UCSD-AML1 (cell line): ENCODE data around the gene ZG16B.

Source experiments
- DNase-seq: peaks from one replicate; lab custom pipeline; 2025; ENCODE audit not compliant: unreplicated experiment; lab: John Stamatoyannopoulos, UW

ZG16B gene

DNA sequence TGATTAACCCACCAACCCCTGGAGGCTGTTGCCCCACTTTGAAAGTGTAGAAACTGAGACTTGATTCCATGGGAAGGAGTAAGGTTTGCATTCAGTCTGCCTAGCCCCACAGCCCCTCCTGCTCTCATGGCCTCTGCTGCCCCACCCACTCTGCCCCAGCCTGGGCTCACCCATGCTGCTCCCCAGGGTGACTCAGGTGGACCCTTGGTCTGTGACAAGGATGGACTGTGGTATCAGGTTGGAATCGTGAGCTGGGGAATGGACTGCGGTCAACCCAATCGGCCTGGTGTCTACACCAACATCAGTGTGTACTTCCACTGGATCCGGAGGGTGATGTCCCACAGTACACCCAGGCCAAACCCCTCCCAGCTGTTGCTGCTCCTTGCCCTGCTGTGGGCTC is 25.4 kb upstream of the ZG16B start:
- DNase-seq = no peak

DNA sequence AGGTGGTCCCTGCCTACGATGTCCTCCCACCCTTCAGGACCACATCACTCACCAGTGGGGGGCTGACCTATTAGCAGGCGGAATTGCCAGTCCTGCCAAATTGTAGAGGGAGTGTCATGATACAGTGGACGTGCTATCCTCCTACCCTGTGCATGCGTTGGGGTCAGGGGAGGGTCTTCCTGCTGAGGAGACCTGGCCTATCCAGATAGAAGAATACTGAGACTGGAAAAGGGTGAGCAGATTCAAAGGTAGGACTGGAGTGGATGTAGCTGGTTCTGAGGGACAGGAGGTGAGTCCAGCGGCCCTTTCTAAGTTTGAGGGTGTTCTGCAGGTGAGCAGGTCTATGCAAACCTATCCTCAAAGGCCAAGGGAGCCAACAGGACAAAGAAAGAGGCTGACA is 23.8 kb upstream of the ZG16B start:
- no peak for DNase-seq

DNA sequence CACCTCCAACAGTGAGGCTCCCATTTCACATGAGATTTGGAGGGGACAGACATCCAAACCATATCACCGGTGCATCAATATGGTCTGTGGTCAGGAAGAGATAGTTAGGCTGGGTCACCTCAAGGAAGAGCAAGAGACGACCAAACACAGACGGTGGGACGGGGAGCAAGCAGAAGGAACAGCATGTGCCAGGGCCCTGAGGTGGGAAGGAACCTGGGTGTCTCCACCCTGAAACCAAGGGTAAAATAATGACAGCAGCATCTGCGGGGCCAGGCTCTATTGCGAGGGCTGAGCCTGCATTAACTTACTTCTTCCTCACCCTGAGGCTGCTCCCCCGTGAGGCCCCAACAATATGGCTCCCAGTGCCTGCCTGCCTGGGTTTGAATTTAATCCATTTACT is 21.9 kb upstream of the ZG16B start:
- no peak for DNase-seq

DNA sequence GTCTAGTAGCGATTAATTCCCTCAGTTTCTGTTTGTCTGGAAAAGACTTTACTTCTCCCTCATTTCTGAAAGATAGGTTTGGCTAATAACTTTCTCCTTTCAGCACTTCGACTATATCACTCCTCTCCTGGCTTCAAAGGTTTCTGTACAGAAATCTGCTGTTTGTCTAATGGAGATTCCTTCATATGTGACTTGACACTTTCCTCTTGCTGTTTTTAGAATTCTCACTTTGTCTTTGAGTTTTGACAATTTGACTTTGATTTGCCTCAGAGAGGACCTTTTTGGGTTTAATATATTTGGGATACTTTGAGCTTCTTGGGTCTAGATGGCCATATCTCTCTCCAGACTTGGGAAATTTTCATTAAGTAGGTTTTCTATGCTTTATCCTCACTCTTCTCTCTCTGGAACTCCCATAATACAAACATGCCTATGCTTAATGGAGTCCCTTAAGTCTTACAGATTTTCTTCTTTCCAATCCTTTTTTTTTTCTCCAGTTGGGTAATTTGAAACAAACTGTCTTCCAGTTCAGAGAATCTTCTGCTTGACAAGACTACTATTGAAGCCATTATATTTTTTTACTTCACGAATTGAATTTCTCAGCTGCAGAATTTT is 20.8 kb upstream of the ZG16B start:
- no peak for DNase-seq

DNA sequence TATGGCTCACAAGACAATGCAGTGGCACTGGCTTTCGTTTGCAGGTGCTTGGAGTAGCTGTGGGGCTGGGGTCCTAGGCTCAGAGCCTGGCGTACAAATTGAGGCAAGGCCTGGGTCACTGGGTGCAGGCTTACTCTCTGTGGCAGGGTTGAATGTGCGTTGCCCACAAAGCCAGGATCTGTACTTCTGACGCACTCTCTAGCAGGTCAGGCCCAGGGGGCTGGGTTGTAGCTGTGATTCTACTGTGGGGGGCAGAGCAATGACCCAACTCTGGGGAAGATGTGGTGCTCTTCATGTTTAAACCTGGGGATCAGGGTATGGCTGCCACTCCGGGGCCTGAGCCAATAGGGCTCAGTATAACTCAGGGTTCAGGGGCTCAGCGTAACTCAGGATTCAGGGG is 19.5 kb upstream of the ZG16B start:
- DNase-seq = no peak

DNA sequence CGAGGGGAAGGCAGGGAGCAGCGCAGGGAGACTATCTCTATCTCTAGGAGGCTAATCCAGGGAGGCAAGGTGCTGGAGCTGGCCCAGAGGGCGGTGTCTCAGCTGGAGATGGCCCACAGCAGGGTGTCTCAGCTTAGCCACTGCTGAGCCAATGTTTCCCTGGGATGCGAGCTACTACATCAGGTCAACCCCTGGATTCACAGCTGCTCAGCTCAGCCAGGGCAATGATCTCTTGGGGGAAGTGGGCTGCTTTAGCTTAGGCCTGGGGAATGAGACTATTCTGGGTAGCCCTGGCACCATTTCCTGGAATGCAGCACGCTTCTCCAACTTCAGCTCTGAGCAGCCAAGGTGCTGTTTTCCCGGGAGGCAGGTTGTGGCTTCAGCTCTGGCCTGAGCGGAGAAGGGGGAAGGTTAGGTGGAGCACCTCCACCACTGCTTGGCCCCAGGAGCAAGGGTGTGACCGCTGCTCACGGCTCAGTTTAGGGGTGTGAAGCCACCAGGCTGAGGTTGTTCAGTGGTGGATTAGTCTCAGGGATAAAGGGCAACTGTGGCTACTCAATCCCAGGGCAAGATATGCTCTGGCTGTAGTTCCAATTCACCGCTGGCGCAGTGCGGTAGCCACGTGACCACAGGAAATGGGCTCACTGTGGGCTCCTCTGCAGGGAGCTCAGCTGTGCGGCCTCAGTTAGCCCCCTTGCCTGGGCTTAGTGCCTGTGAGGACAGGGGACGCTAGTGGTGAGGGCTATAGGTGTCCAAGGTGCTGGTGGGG is 18.2 kb upstream of the ZG16B start:
- no peak for DNase-seq

DNA sequence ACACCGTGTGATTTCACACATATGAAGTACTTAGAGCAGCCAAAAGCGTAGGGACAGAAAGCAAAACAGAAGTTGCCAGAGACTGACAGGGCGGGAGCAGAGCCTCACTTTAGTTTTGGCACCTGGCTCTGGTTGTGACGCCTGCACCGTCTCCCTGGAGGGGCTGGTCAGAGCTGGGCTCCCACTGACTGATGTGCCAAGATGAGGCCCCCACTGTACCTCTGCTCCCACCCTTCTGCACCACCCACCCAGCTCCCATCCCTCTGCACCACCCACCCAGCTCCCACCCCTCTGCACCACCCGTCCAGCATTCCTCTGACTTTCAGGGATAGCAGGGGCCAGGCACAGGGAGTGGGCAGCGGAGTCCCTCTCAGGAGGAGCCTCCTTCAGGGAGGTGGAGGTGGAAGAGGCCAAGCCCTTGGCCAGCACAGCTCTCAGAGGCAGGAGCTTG is 16.3 kb upstream of the ZG16B start:
- DNase-seq = no peak

DNA sequence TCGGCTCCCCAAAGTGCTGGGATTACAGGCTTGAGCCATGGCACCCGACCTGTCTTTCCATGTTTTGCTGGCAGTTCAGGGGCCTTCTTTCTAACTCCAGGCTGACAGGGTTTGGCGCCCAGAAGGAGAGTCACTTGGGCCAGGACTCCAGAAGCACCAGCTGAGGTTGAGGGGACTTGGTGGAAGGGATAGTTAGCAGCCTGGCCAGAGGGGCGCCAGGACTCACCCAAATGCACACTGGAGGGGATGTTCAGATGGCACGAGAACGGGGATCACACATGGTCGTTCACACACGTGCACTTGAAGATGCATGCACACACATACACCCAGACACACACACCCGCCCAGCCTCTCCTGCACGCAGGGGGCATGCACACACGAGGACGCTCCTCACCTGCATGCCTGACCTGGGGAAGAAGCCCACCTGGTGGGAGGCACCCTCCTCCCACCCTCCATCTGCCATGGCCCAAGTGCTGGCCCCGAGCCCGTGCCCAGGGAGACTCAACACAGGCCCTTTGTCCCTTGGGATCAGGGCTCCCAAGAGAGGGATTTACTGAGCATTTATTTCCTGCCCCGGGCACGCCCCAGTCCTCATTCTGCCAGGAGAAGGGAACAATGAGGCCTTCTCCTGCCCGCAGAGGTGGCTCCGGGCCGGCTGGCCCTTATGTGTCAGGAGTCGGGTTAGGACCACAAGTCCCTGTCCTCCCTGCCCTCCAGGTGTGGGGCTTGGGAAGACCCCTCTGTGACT is 15.4 kb upstream of the ZG16B start:
- no peak for DNase-seq

DNA sequence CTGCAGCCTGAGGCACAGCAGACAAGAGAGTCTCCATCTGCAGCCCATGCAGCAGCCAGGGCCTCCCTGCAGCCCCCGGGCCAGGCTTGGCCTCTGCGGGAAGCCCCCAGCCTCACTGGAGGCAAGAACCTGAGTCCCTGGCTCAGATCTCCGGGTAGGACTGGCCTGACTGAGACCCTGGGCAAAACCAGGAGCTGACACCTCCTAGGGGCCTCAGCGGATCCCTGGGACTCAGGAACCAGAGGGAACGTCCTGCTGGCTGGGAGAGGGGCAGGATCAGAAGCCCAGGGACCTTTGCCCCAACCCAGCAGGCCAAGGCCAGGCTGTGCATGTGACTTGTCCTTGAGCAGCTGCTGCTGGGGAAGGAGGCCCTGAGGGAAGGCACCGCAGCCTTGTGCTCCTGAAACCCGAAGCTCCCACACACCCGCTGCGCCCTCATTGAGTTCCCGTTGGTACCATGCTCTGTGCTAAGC is 14.8 kb upstream of the ZG16B start:
- DNase-seq = no peak

DNA sequence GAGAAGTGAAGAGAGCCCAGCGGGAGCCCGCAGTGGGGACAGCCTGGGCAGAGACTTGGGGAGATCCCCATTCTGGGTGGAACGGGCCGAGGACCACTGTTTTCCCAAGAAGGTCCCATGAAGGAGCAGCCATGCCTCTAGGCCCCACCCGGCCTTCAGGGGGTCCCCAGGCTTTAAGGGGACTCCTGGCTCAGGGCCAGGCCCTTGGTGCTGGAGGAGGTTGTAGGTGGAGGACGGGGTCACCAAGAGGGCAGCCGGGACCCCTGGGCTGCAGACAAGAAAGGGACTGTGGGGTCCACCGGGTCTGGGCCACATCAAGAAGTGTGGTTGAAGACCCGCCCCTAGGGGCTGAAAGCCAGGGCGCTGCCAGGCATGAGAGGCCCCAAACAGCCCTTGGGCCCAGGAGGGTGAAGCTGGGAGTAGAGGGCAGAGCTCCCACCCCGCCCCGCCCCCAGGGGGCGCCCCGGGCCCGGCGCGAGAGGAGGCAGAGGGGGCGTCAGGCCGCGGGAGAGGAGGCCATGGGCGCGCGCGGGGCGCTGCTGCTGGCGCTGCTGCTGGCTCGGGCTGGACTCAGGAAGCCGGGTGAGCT is 13.3 kb upstream of the ZG16B start, which contains the start of gene PRSS21:
TSS of gene PRSS21 (plus strand) at position 487 of the 589 bp plus-strand sequence. CDS start at position 519, 32 bp downstream.
- peak; percentile 74 for DNase-seq

DNA sequence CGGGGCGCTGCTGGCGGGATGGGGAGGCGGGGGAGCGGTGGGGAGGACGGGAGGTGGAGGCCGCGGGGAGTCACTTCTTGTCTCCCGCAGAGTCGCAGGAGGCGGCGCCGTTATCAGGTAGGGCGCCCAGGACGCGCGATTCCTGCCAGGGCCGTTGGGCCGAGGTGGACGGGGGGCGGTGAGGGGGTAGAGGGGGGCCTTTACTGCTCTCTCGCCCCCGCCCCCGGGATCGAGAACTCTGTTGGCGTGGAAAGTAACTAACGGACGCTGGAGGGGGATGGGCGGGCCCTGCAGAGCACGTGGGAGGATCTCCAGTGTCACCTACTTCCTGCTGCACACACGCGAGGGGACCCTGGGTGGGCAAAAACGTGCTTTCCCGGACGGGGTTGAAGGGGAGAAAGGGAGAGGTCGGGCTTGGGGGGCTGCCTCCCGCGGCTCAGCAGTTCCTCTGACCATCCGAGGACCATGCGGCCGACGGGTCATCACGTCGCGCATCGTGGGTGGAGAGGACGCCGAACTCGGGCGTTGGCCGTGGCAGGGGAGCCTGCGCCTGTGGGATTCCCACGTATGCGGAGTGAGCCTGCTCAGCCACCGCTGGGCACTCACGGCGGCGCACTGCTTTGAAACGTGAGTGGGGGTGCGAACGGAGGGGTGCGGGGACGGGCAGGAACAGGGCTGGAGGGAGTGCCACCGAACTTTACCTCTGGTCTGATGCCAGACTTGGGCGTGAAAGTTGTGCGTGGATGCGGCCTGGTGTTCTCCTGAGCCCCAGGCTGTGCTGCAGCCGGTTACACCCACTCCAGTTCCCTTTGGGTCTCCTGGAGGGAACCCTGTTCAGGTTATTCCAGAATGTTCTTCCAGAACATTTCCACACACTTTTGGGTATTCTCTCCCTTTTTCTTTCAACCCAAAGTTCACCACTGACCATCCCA is 12.5 kb upstream of the ZG16B start:
- DNase-seq = peak; percentile 53

DNA sequence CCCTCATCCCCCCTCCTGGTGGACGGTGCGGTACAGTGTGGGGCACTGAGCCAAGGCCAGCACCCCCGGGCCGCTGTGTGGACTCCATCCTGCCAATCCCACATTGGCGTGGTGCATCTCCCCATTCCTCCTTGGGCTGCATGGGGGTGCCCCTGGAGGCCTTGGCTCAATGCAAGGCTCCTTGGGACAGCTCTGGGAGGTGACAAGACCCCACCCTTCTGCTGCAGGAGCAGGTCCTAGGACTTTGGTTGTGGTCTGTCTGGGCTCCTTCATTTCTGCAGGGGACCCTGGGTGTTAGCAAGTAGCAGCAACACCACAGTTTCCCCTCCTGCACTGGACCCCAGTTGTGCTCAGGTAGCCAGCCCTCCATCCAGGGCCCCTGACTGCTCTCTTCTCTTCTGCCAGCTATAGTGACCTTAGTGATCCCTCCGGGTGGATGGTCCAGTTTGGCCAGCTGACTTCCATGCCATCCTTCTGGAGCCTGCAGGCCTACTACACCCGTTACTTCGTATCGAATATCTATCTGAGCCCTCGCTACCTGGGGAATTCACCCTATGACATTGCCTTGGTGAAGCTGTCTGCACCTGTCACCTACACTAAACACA is 11.7 kb upstream of the ZG16B start:
- no peak for DNase-seq

DNA sequence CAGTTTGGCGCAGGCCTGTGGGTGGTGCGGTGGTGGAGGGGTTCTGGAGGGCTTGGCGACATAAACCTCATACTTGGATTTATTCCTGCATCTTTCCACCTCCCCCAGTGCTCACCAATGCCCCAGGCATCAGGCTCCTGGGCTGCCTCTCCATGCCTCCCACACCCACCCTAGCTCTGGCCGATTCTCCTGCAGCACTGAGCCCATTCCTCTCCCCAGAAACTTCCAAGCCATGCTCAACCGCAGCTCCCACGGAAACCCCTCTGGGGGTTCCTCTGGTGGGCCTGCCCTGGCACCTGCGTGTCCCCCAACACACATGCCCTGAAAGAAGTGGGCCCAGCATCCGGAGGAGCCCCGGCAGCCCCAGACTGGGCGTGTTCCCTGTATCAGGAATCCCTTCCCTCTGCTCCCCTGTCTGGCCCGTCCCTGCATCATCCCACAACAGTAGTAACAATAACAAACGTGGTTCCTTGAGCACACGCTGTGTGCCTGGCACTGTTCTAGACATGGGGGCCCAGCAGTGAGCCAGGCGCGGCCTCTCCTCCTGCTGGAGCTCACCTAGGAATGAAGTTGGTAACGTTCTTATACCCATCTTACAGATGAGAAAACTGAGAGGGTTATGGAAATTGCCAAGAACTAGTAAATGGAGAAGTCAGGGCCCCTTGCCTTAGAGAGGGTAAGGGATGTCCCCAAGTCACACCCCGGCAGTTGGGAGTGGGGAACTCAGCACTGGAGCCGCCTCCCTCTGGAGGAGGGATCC is 10.7 kb upstream of the ZG16B start:
- DNase-seq = no peak

DNA sequence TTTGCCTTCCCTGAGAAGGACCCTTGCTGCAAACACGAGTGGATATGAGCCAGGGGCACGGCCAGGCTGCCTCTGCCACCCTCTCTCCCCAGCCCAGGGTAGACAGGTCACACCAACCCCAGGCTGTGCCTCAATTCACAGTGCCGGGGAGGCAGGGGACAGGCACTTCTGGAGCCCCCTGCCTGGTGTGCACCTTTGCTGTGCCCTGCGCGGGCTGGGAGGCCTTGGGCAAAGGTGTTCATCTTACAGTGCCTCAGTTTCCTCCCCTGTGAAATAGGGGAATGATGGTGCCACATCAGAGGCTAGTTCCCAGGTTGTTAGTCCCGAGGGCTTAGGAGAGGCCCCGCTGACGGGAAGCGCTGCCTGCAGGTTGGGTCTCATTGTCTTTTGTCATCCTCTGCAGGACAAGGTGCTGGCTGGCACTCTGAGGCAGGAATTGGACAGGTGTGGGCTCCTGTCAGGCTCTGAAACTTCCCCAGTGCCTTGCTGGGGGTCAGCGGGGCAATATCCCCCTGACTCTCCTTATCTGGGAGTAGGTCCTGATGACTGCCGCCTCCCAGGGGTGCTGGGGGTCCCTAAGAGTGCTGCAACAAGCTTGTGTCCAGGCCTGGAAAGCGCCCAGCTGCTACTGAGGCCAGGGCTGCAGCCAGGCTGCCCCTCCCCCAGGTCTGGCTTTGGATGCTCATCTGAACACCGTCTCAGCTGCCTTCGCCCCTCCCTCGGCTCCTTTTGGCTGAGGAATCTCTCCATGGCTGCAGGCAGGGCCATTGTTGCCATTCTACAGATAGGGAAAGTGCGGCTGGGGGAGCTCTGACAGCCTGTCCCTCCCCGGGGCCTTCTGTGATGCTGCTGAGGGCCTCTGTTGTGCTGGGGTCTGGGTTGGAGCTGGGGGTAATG is 9.9 kb upstream of the ZG16B start:
- no peak for DNase-seq

DNA sequence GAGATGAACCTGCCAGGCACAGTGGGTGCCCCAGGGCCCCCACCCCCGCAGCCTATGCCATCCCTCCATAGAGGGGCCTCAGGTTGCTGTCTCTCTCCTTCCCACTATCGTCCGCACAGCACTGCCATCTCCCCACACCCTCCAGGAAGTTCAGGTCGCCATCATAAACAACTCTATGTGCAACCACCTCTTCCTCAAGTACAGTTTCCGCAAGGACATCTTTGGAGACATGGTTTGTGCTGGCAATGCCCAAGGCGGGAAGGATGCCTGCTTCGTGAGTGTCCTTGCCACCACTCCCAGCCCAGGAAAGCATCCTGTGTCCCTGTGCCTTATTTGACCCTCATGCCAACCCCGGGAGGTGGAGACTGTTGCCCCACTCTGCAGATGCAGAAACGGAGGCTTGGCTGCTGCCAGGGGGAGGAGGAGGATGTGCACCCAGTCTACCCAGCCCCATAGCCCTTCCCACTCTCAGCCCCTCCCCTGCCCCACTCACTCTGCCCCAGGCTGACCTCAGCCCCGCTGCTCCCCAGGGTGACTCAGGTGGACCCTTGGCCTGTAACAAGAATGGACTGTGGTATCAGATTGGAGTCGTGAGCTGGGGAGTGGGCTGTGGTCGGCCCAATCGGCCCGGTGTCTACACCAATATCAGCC is 9.1 kb upstream of the ZG16B start:
- DNase-seq = no peak

DNA sequence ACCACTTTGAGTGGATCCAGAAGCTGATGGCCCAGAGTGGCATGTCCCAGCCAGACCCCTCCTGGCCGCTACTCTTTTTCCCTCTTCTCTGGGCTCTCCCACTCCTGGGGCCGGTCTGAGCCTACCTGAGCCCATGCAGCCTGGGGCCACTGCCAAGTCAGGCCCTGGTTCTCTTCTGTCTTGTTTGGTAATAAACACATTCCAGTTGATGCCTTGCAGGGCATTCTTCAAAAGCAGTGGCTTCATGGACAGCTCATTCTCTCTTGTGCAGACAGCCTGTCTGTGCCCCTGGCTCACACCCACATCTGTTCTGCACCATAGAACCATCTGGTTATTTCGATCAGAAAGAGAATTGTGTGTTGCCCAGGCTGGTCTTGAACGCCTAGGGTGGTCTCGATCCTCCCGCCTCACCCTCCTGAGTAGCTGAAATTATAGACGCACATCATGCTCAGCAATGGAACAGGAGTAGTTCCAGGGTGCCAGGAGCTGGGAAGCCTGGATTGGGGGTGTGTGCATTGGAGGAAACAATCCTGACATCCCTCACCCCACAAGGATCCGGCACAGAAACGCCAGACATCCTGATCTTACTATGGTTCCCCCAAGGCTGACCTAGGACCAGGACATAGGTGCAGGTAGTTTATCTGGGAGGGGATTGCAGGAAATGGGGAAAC is 8.5 kb upstream of the ZG16B start:
- DNase-seq = no peak

DNA sequence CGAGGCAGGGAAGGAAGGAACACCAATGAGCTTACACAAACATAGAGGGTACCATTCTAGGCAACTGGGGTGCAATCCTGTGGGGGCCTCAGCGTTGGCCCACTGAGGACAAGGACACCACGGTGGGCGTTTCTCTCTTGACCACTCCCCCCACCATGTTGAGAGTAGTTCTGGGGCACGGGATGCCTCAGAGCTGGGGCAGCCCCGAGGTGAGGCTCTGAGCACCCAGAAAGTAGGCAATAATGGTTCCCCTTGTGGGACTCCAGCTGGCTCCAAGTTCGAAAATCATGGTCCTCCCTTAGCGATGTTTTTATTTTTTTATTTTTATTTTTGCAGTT is 8.0 kb upstream of the ZG16B start:
- DNase-seq = no peak
